Neuronal stem cell (in vitro differentiated cells): ENCODE measurements around the gene KIF6.

ENCODE experiments used
- DNase-seq: peaks from one replicate; pipeline ENCODE4 v3.0.0-alpha.2; 2013; ENCODE audit warnings: low spot score
- H2AFZ ChIP-seq: one replicate; pipeline ENCODE4 v1.6.1; 2013; ENCODE audit warnings: mild to moderate bottlenecking, low read length, inconsistent platforms
- H2AK5ac ChIP-seq: 2 replicates; pipeline ENCODE4 v1.6.1; 2013; ENCODE audit warnings: low read depth, mild to moderate bottlenecking, inconsistent platforms, low read length, moderate library complexity, mixed read lengths
- H2BK120ac ChIP-seq: 2 replicates; pipeline ENCODE4 v1.6.1; 2013; ENCODE audit warnings: low read depth, mild to moderate bottlenecking, inconsistent platforms, low read length, moderate library complexity, mixed read lengths
- H2BK12ac ChIP-seq: one replicate; pipeline ENCODE4 v1.6.1; 2013; ENCODE audit warnings: low read length, inconsistent platforms
- H2BK15ac ChIP-seq: 2 replicates; pipeline ENCODE4 v1.6.1; 2013; ENCODE audit warnings: mild to moderate bottlenecking, low read length, inconsistent platforms, mixed read lengths
- H2BK5ac ChIP-seq: one replicate; pipeline ENCODE4 v1.6.1; 2013; ENCODE audit warnings: inconsistent platforms, mild to moderate bottlenecking, low read length, moderate library complexity
- H3K14ac ChIP-seq: one replicate; pipeline ENCODE4 v1.6.1; 2013; ENCODE audit warnings: low read length, inconsistent platforms
- H3K18ac ChIP-seq: 2 replicates; pipeline ENCODE4 v1.6.1; 2013; ENCODE audit warnings: low read length, inconsistent platforms
- H3K23ac ChIP-seq: 2 replicates; pipeline ENCODE4 v1.6.1; 2013; ENCODE audit warnings: low read depth, mild to moderate bottlenecking, mixed read lengths, low read length, inconsistent platforms; ENCODE audit not compliant: poor library complexity
- H3K27ac ChIP-seq: replicated peaks from 3 replicates; pipeline ENCODE4 v1.5.1; 2013; ENCODE audit warnings: low read length, inconsistent platforms
- H3K27me3 ChIP-seq, 3 experiments: 2 replicates each; pipeline ENCODE4 v1.6.1; 2013; ENCODE audit warnings: low read length in 3 of 3, mild to moderate bottlenecking in 2 of 3, inconsistent platforms in 1 of 3, low read depth in 1 of 3, mixed read lengths in 1 of 3, moderate library complexity in 1 of 3; ENCODE audit not compliant: control insufficient read depth in 3 of 3, insufficient read depth in 3 of 3
- H3K36me3 ChIP-seq, 2 donors: replicated peaks in 1 of 2; 2 replicates each; pipeline ENCODE4 v1.6.1; 2013; ENCODE audit warnings: low read length in 2 of 2; ENCODE audit not compliant: control insufficient read depth in 2 of 2, insufficient read depth in 2 of 2
- H3K4ac ChIP-seq: 2 replicates; pipeline ENCODE4 v1.6.1; 2013; ENCODE audit warnings: inconsistent platforms, mild to moderate bottlenecking, low read length, moderate library complexity
- H3K4me1 ChIP-seq, 2 donors: 1 replicate in 1 of 2; 2 replicates in 1 of 2; pipeline ENCODE4 v1.6.1; 2013; ENCODE audit warnings: low read length in 2 of 2, low read depth in 1 of 2; ENCODE audit not compliant: control insufficient read depth in 2 of 2, insufficient read depth in 1 of 2
- H3K4me2 ChIP-seq: one replicate; pipeline ENCODE4 v1.6.1; 2013; ENCODE audit warnings: mild to moderate bottlenecking, low read length, inconsistent platforms; ENCODE audit not compliant: insufficient read depth, poor library complexity, severe bottlenecking
- H3K4me3 ChIP-seq, 2 donors: 2 replicates each; pipeline ENCODE4 v1.5.1; 2013; ENCODE audit warnings: low read length in 2 of 2, mild to moderate bottlenecking in 2 of 2, inconsistent platforms in 1 of 2, moderate library complexity in 1 of 2
- H3K79me1 ChIP-seq: one replicate; pipeline ENCODE4 v1.6.1; 2013; ENCODE audit warnings: low read depth, mild to moderate bottlenecking, inconsistent platforms, low read length, moderate library complexity
- H3K9ac ChIP-seq: one replicate; pipeline ENCODE4 v1.6.1; 2013; ENCODE audit warnings: mild to moderate bottlenecking, low read depth, low read length, inconsistent platforms; ENCODE audit not compliant: poor library complexity
- H3K9me3 ChIP-seq, 2 donors: replicated peaks in 1 of 2; 2 replicates each; pipeline versions ENCODE3 to v1.6.1; 2013; ENCODE audit warnings: low read length in 2 of 2, mild to moderate bottlenecking in 2 of 2, inconsistent platforms in 1 of 2, low read depth in 1 of 2, mixed read lengths in 1 of 2, moderate library complexity in 1 of 2; ENCODE audit not compliant: control insufficient read depth in 2 of 2, insufficient read depth in 1 of 2
- H4K8ac ChIP-seq: one replicate; pipeline ENCODE4 v1.6.1; 2013; ENCODE audit warnings: low read depth, mild to moderate bottlenecking, inconsistent platforms, low read length, moderate library complexity
- H4K91ac ChIP-seq: one replicate; pipeline ENCODE4 v1.6.1; 2013; ENCODE audit warnings: low read length, low read depth, mild to moderate bottlenecking, inconsistent platforms; ENCODE audit not compliant: poor library complexity
- WGBS, 2 donors: extraction: QIAGEN DNeasy Blood & Tissue Kit; methylation state at CpG; one replicate each; pipeline ENCODE4 v1.1.7; 2013; ENCODE audit warnings: missing lambda C conversion rate in 2 of 2, mixed read lengths in 1 of 2; ENCODE audit not compliant: insufficient read length in 2 of 2, insufficient replicate concordance in 1 of 2; ENCODE audit errors: extremely low coverage in 2 of 2; 5-methylcytosine and 5-hydroxymethylcytosine counted together

Gene KIF6

DNA sequence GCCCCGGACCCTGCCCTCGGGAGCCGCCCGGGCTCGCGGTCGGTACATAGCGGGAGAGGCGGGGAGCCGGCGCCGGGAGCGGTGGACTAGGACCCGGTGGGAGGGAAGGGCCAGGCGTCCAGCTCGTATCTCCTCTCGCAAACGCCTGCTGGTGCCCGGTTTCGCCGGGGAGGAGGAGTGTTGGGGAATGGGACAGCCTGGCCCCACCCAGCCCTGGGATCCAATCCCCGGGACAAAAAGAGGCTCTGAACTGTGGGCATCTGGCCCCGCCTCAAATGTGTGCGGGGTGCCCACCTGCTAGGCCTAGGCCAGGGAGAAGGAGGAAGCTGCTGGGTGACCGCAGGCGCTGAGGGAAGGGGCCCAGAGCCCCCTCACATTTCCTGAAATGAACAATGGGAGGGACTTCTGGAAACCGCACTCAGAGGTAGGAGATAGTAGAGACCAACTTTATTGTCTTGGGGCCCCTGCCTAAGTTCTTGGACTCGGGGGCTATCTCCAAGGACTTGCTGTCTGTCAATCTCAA lies 410.9 kb downstream of the KIF6 start, which contains the start of gene KCNK17:
TSS of gene KCNK17 (minus strand) at position 147 of the 523 bp plus-strand sequence. CDS start at position 48, 99 bp downstream.
- Histone ChIP-seq H3K9me3 (no peaks in the 10 kb centered on the region), H3K9ac (peak within 1 kb of the TSS; percentile 83), H2AK5ac (peak within 1 kb of the TSS; percentile 42), H2BK120ac (no peak within 1 kb of the TSS), H2BK5ac (no peak within 1 kb of the TSS), H3K4me1 (peaks cover 0 to 4% of the 10 kb centered on the region in 2 donors), H2BK15ac (peak within 1 kb of the TSS; percentile 75), H3K27ac (no peak within 1 kb of the TSS), H3K36me3 (no peaks in the 10 kb centered on the region), H3K4ac (no peak within 1 kb of the TSS), H4K91ac (no peak within 1 kb of the TSS), H2AFZ (peak within 1 kb of the TSS; percentile 23), H3K14ac (no peak within 1 kb of the TSS), H2BK12ac (peak within 1 kb of the TSS; percentile 26), H3K4me3 (peak within 1 kb of the TSS in 1 of 2 donors; percentile 79), H3K79me1 (no peaks in the 10 kb centered on the region), H4K8ac (no peak within 1 kb of the TSS), H3K4me2 (peak within 1 kb of the TSS; percentile 92), H3K18ac (peak within 1 kb of the TSS; percentile 91), H3K27me3 (peaks cover 14 to 72% (median 53%) of the 10 kb centered on the region in 3 experiments), H3K23ac (peak within 1 kb of the TSS; percentile 38)
- WGBS, 2 donors = no CpG with 5 or more reads among the region's 28 CpGs
- no peak for DNase-seq

DNA sequence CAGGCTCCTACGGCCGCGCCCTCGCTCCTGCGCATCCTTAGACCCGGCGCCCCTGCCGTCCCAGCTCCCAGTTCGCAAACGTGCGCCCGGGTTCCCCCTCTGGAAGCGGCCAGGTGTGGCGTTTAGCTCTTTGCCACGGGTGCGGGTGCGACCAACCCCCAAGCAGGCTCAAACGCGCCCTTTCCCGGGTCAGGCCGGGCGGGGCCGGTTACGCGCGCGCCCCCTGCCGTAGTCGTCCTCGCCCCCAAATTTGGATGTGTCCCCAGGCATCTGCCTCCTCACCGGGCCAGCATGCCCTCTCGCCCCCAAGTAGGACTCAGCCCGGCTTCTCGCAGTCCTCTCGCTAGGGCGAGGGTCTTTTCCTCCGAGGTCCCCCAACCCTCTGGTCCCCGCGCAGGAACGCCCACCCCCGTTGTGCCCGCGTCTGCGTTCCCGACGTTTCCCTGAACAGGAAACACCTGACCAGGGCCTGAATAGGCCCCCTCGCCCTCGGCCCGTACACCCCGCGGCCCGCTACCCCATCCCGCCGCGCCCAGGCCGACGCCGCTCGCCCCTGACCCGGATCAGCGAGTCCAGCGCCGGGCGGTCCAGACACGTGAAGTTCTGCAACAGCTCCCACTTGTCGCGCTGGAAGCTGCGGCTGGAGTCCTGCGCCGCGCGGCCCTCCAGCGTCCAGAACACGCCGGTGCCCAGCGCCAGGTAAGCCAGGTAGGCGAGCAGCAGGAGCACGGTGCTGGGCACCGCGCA lies 411.5 kb downstream of the KIF6 start:
- WGBS, 2 donors = no CpG with 5 or more reads among the region's 80 CpGs
- H3K4me3 ChIP-seq = peak overlapping the region in 1 of 2 donors; percentile 79

DNA sequence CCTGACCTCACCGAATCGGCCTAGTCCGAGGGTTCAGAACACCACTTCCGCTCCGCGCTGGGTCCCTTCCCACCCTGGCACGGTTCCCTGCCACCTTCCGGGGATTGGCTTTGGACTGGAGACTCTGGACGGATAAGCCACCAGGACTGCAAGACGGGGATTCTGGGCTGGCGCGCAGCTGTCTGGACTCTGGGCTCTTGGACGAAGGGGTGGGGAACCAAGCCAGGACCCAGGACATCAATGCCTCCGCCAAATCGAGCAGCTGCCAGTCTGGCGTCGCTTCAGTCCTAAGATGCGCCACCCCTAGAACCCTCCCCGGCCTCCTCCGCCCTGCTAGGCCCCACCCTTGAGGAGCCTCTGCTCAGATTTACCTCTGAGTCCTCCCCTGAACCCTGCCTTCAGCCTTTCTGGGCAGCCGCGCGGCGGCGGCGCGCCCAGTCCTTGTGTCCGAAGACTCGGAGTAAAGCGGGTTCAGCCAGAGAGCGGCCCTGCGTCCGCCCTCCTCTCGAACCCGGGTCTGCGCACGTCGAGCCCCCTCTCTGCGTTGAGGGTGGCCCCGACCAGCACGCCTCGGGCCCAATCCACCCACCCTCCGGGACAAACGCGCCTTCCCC lies 412.2 kb downstream of the KIF6 start:
- peak overlapping the region; percentile 26 for H3K9ac ChIP-seq
- H3K4me1 ChIP-seq = peaks cover 0 to 4% of the 10 kb centered on the region in 2 donors
- no peak overlapping the region for H4K91ac ChIP-seq
- H2AFZ ChIP-seq = no peak overlapping the region
- no peak overlapping the region for H4K8ac ChIP-seq
- H2AK5ac ChIP-seq = peak overlapping the region; percentile 42
- peak overlapping the region; percentile 15 for H3K14ac ChIP-seq
- H3K4me2 ChIP-seq = peak overlapping the region; percentile 92
- no peaks in the 10 kb centered on the region for H3K36me3 ChIP-seq
- no peaks in the 10 kb centered on the region for H3K79me1 ChIP-seq
- peak overlapping the region; percentile 91 for H3K18ac ChIP-seq
- peak overlapping the region; percentile 88 for H2BK15ac ChIP-seq
- H3K9me3 ChIP-seq = no peaks in the 10 kb centered on the region
- no peak overlapping the region for H2BK120ac ChIP-seq
- no CpG with 5 or more reads among the region's 45 CpGs for WGBS, 2 donors
- no peak for DNase-seq
- H2BK5ac ChIP-seq = no peak overlapping the region
- peaks cover 14 to 67% (median 53%) of the 10 kb centered on the region in 3 experiments for H3K27me3 ChIP-seq
- no peak overlapping the region for H2BK12ac ChIP-seq
- peak overlapping the region; percentile 21 for H3K23ac ChIP-seq
- no peak overlapping the region for H3K4ac ChIP-seq
- H3K4me3 ChIP-seq = peak overlapping the region in 1 of 2 donors; percentile 79
- H3K27ac ChIP-seq = no peak overlapping the region

More for the DNA sequence above, 411.5 kb downstream of the KIF6 start:
- Histone ChIP-seq H3K79me1 (no peaks in the 10 kb centered on the region), H3K23ac (peak overlapping the region; percentile 38), H2BK15ac (peak overlapping the region; percentile 75), H2BK12ac (peak overlapping the region; percentile 26), H3K27me3 (peaks cover 14 to 72% (median 53%) of the 10 kb centered on the region in 3 experiments), H3K18ac (peak overlapping the region; percentile 91), H4K91ac (no peak overlapping the region), H3K27ac (no peak overlapping the region), H3K4me2 (peak overlapping the region; percentile 92), H3K36me3 (no peaks in the 10 kb centered on the region), H2BK5ac (no peak overlapping the region), H3K9ac (peak overlapping the region; percentile 83), H4K8ac (no peak overlapping the region), H3K9me3 (no peaks in the 10 kb centered on the region), H3K4me1 (peaks cover 0 to 4% of the 10 kb centered on the region in 2 donors), H3K14ac (no peak overlapping the region), H3K4ac (no peak overlapping the region), H2BK120ac (no peak overlapping the region), H2AFZ (peak overlapping the region; percentile 23), H2AK5ac (peak overlapping the region; percentile 42)
- peak; percentile 8 for DNase-seq

DNA sequence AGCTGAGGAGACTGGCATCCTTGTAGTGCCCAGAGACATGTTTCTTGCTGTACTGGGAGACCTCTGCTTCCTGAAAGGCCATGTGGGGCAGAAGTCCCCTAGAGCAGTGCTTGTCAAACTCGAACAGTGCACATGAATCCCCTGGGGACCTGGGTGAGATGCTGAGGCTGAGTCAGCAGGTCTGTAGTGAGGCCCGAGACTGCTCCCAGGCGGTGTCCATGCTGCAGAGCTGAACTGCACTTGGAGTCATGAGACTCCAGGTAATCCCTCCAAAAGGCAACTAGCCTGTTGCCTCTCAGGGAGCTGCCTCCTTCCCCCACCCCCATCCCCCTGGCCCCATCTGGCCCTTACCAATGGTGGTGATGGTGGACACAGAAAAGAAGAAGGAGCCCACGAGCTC lies 414.7 kb downstream of the KIF6 start:
- DNase-seq = no peak
- H3K4me3 ChIP-seq = no peak overlapping the region
- peaks cover 14 to 51% (median 51%) of the 10 kb centered on the region in 3 experiments for H3K27me3 ChIP-seq
- no peak overlapping the region for H4K8ac ChIP-seq
- no peak overlapping the region for H2BK12ac ChIP-seq
- WGBS, 2 donors = no CpG with 5 or more reads among the region's 4 CpGs
- no peaks in the 10 kb centered on the region for H3K9me3 ChIP-seq
- peak overlapping the region; percentile 45 for H3K23ac ChIP-seq
- no peaks in the 10 kb centered on the region for H3K79me1 ChIP-seq
- H3K4me2 ChIP-seq = no peak overlapping the region
- no peak overlapping the region for H3K9ac ChIP-seq
- H2AK5ac ChIP-seq = no peak overlapping the region
- H2BK15ac ChIP-seq = no peak overlapping the region
- no peak overlapping the region for H3K4ac ChIP-seq
- H2BK5ac ChIP-seq = no peak overlapping the region
- no peak overlapping the region for H2BK120ac ChIP-seq
- H3K4me1 ChIP-seq = peaks cover 0 to 4% of the 10 kb centered on the region in 2 donors
- no peak overlapping the region for H3K18ac ChIP-seq
- no peak overlapping the region for H2AFZ ChIP-seq
- H4K91ac ChIP-seq = no peak overlapping the region
- no peaks in the 10 kb centered on the region for H3K36me3 ChIP-seq
- H3K27ac ChIP-seq = no peak overlapping the region
- H3K14ac ChIP-seq = no peak overlapping the region
